Caco-2 (cell line): ENCODE data around the gene RTL1. TPM values are rescaled to one million over a fixed set of nuclear protein-coding genes. Genes with fewer than 3 reads are reported as not detected.

Experiments
- BruUV-seq: library from RNA; stranded (reverse); fragments of 400-500 nt; replicated peaks from 2 replicates; lab custom pipeline; 2021; lab: Mats Ljungman, UMichigan
- CTCF ChIA-PET: fragments of 300-600 bp; sonication (Branson Sonifier 250); formaldehyde crosslinking; loops from one replicate; lab custom pipeline; 2022; ENCODE audit warnings: antibody characterized with exemption; lab: Charles Lee
- POLR2A ChIA-PET: fragments of 300-600 bp; sonication (Branson Sonifier 250); formaldehyde crosslinking; loops from one replicate; lab custom pipeline; 2022; ENCODE audit warnings: antibody characterized with exemption; lab: Charles Lee
- DNase-seq, 2 experiments: peaks; one replicate each; pipeline versions ENCODE4 v3.0.0 to v3.0.0-alpha.2; 2020 to 2022
- H3K27me3 ChIP-seq: replicated peaks from 2 replicates; pipeline ENCODE4 v1.6.0; 2011; ENCODE audit warnings: low read length; ENCODE audit not compliant: control insufficient read depth, insufficient read depth
- H3K36me3 ChIP-seq: 2 replicates; pipeline ENCODE4 v1.5.1; 2011; ENCODE audit warnings: low read length; ENCODE audit not compliant: control insufficient read depth, insufficient read depth
- H3K4me1 ChIP-seq: fragments of 250-450 bp; sonication (Bioruptor Pico); 2 replicates; pipeline ENCODE4 v1.5.1; 2020; ENCODE audit warnings: mild to moderate bottlenecking
- H3K4me3 ChIP-seq: 2 replicates; pipeline ENCODE4 v1.5.1; 2011; ENCODE audit warnings: low read depth, mild to moderate bottlenecking, control low read depth, low read length
- H3K9me3 ChIP-seq: fragments of 250-450 bp; sonication (Bioruptor Pico); 2 replicates; pipeline ENCODE4 v1.5.1; 2020; ENCODE audit warnings: mild to moderate bottlenecking, moderate library complexity
- H3K27ac Mint-ChIP-seq: one replicate; pipeline ENCODE4 v1.8.0; 2022; ENCODE audit warnings: mixed read lengths; ENCODE audit not compliant: unreplicated experiment
- H3K27me3 Mint-ChIP-seq: one replicate; pipeline ENCODE4 v1.8.0; 2022; ENCODE audit warnings: mixed read lengths; ENCODE audit not compliant: insufficient read depth, unreplicated experiment
- H3K36me3 Mint-ChIP-seq: one replicate; pipeline ENCODE4 v1.8.0; 2022; ENCODE audit warnings: mild to moderate bottlenecking, mixed read lengths; ENCODE audit not compliant: insufficient read depth, unreplicated experiment
- H3K4me1 Mint-ChIP-seq: one replicate; pipeline ENCODE4 v1.8.0; 2022; ENCODE audit warnings: low read depth, mixed read lengths; ENCODE audit not compliant: unreplicated experiment
- H3K4me3 Mint-ChIP-seq: one replicate; pipeline ENCODE4 v1.8.0; 2022; ENCODE audit warnings: mild to moderate bottlenecking, moderate library complexity, mixed read lengths; ENCODE audit not compliant: unreplicated experiment
- H3K9me3 Mint-ChIP-seq: one replicate; pipeline ENCODE4 v1.8.0; 2022; ENCODE audit warnings: mixed read lengths; ENCODE audit not compliant: unreplicated experiment
- intact Hi-C: fragments of 100-400 bp; cut with micrococcal nuclease; formaldehyde crosslinking; loops from one replicate; pipeline ENCODE4 v1.10.0; 2022; ENCODE audit not compliant: unreplicated experiment
- total RNA-seq: library from RNA; stranded (reverse); gene quantifications from 2 replicates; pipeline ENCODE4 v1.2.3, GENCODE V29; 2022
- TF ChIP-seq, protein P1 (sequence below), 2 experiments: fragments of 200-600 bp in 1 of 2; IDR thresholded peaks; 1 replicate in 1 of 2; 2 replicates in 1 of 2; pipeline versions ENCODE4 v1.5.1 to v1.8.0; 2011 to 2022; ENCODE audit warnings: antibody characterized with exemption in 1 of 2, control low read depth in 1 of 2, inconsistent platforms in 1 of 2, low read depth in 1 of 2, low read length in 1 of 2, mild to moderate bottlenecking in 1 of 2, moderate library complexity in 1 of 2; ENCODE audit not compliant: insufficient read depth in 1 of 2, severe bottlenecking in 1 of 2, unreplicated experiment in 1 of 2

The RTL1 gene
- total RNA-seq, 1 experiment from 2014 or later, result not detected

GRCh38 chr14:100839315-100839585 lies 64.3 kb downstream of the RTL1 start:
- H3K4me3 Mint-ChIP-seq, result no peak overlapping the region
- no peaks in the 10 kb centered on the region for H3K27me3 ChIP-seq
- H3K27me3 Mint-ChIP-seq, result no peaks in the 10 kb centered on the region
- no peak overlapping the region for H3K4me3 ChIP-seq
- H3K4me1 ChIP-seq, result no peaks in the 10 kb centered on the region
- ChIA-PET POLR2A (no interaction called here), CTCF (no interaction called here)
- intact Hi-C loops, result no loop called here
- BruUV-seq, result no TSS peak
- H3K9me3 ChIP-seq, result no peaks in the 10 kb centered on the region
- DNase-seq, result no peak
- H3K27ac Mint-ChIP-seq, result no peak overlapping the region
- H3K4me1 Mint-ChIP-seq, result peaks cover 7% of the 10 kb centered on the region
- TF ChIP-seq, protein P1, sequence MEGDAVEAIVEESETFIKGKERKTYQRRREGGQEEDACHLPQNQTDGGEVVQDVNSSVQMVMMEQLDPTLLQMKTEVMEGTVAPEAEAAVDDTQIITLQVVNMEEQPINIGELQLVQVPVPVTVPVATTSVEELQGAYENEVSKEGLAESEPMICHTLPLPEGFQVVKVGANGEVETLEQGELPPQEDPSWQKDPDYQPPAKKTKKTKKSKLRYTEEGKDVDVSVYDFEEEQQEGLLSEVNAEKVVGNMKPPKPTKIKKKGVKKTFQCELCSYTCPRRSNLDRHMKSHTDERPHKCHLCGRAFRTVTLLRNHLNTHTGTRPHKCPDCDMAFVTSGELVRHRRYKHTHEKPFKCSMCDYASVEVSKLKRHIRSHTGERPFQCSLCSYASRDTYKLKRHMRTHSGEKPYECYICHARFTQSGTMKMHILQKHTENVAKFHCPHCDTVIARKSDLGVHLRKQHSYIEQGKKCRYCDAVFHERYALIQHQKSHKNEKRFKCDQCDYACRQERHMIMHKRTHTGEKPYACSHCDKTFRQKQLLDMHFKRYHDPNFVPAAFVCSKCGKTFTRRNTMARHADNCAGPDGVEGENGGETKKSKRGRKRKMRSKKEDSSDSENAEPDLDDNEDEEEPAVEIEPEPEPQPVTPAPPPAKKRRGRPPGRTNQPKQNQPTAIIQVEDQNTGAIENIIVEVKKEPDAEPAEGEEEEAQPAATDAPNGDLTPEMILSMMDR (IDR thresholded peaks at IDR 0.05; ENCODE audit: insufficient read depth in 1 of 2, low read depth in 1 of 2, low read length in 1 of 2, severe bottlenecking in 1 of 2, unreplicated experiment in 1 of 2), result no peak
- no peaks in the 10 kb centered on the region for H3K36me3 Mint-ChIP-seq
- H3K36me3 ChIP-seq, result no peaks in the 10 kb centered on the region
- H3K9me3 Mint-ChIP-seq, result no peaks in the 10 kb centered on the region

GRCh38 chr14:100838493-100839314 lies 64.8 kb downstream of the RTL1 start:
- ChIA-PET POLR2A (no interaction called here), CTCF (no interaction called here)
- no peaks in the 10 kb centered on the region for H3K36me3 ChIP-seq
- TF ChIP-seq, protein P1 (IDR thresholded peaks at IDR 0.05; ENCODE audit: insufficient read depth in 1 of 2, low read depth in 1 of 2, low read length in 1 of 2, severe bottlenecking in 1 of 2, unreplicated experiment in 1 of 2), result no peak
- DNase-seq, result no peak
- no peak overlapping the region for H3K4me3 ChIP-seq
- Mint-ChIP-seq H3K36me3 (no peaks in the 10 kb centered on the region), H3K4me3 (no peak overlapping the region), H3K4me1 (peaks cover 7% of the 10 kb centered on the region), H3K9me3 (no peaks in the 10 kb centered on the region), H3K27me3 (no peaks in the 10 kb centered on the region), H3K27ac (no peak overlapping the region)
- intact Hi-C loops, result no loop called here
- no peaks in the 10 kb centered on the region for H3K27me3 ChIP-seq
- H3K9me3 ChIP-seq, result no peaks in the 10 kb centered on the region
- BruUV-seq, result no TSS peak
- H3K4me1 ChIP-seq, result no peaks in the 10 kb centered on the region

- Histone ChIP-seq H3K4me3 (no peak overlapping the region), H3K27me3 (no peaks in the 10 kb centered on the region), H3K9me3 (no peaks in the 10 kb centered on the region), H3K4me1 (no peaks in the 10 kb centered on the region), H3K36me3 (no peaks in the 10 kb centered on the region)
- no peaks in the 10 kb centered on the region for H3K36me3 Mint-ChIP-seq
- BruUV-seq, result no TSS peak
- no peak overlapping the region for H3K27ac Mint-ChIP-seq
- no peak overlapping the region for H3K4me3 Mint-ChIP-seq
- CTCF ChIA-PET, result no interaction called here
- TF ChIP-seq, protein P1 (IDR thresholded peaks at IDR 0.05; ENCODE audit: insufficient read depth in 1 of 2, low read depth in 1 of 2, low read length in 1 of 2, severe bottlenecking in 1 of 2, unreplicated experiment in 1 of 2), result no peak
- POLR2A ChIA-PET, result no interaction called here
- H3K4me1 Mint-ChIP-seq, result peaks cover 7% of the 10 kb centered on the region
- DNase-seq, result no peak
- intact Hi-C loops, result no loop called here
- no peaks in the 10 kb centered on the region for H3K9me3 Mint-ChIP-seq
- H3K27me3 Mint-ChIP-seq, result no peaks in the 10 kb centered on the region
Observed at GRCh38 chr14:100837805-100838350, 65.6 kb downstream of the RTL1 start.
